Measurements from ENCODE around the gene MAJIN. TPM values are rescaled to one million over a fixed set of nuclear protein-coding genes. Genes with fewer than 3 reads are reported as not detected.

MAJIN gene
- total and polyA plus RNA-seq, 10 of the 15 experiments (the other 5 are each of a cell fraction or from before 2014, with no cell fraction given): 0.10 TPM; not detected in 9

DNA sequence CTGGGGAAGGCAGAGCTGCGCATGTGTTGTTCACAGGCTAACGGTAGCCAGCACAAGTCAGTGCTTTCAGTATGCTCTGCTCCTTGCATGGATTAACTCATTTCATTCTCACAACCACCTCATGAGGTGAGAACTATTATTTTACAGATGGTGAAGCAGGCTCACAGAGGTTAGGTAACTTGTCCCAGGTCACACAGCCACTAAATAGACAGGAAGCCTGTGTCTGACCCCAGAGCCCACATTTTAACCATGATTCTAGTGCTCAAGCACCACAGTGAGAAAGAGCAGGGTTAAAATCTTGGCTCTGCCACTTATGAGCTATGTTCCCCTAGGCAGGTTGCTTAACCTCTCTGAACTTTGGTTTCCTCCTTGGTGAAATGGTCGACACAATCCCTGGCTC lies 49.1 kb upstream of the MAJIN start (continued):
- no peak for TF ChIP-seq TARDBP (IDR thresholded peaks at IDR 0.05; ENCODE audit: borderline replicate concordance)
- no peak for TF ChIP-seq SMC3 (IDR thresholded peaks at IDR 0.05; ENCODE audit: borderline replicate concordance, low read length)
- TF ChIP-seq, protein P1, sequence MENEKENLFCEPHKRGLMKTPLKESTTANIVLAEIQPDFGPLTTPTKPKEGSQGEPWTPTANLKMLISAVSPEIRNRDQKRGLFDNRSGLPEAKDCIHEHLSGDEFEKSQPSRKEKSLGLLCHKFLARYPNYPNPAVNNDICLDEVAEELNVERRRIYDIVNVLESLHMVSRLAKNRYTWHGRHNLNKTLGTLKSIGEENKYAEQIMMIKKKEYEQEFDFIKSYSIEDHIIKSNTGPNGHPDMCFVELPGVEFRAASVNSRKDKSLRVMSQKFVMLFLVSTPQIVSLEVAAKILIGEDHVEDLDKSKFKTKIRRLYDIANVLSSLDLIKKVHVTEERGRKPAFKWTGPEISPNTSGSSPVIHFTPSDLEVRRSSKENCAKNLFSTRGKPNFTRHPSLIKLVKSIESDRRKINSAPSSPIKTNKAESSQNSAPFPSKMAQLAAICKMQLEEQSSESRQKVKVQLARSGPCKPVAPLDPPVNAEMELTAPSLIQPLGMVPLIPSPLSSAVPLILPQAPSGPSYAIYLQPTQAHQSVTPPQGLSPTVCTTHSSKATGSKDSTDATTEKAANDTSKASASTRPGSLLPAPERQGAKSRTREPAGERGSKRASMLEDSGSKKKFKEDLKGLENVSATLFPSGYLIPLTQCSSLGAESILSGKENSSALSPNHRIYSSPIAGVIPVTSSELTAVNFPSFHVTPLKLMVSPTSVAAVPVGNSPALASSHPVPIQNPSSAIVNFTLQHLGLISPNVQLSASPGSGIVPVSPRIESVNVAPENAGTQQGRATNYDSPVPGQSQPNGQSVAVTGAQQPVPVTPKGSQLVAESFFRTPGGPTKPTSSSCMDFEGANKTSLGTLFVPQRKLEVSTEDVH (IDR thresholded peaks at IDR 0.05; ENCODE audit: low read depth, partially characterized antibody): no peak
- TF ChIP-seq NR2F1 (conservative IDR thresholded peaks at IDR 0.05): no peak
- TF ChIP-seq SIN3A (IDR thresholded peaks at IDR 0.05; ENCODE audit: low read depth, low read length): no peak
- TF ChIP-seq IKZF2 (IDR thresholded peaks at IDR 0.05): no peak
- TF ChIP-seq RFX5 (IDR thresholded peaks at IDR 0.05; ENCODE audit: low read depth, low read length): no peak
- no peak for TF ChIP-seq ATF7 (IDR thresholded peaks at IDR 0.05; ENCODE audit: low read depth)
- TF ChIP-seq, protein P2, sequence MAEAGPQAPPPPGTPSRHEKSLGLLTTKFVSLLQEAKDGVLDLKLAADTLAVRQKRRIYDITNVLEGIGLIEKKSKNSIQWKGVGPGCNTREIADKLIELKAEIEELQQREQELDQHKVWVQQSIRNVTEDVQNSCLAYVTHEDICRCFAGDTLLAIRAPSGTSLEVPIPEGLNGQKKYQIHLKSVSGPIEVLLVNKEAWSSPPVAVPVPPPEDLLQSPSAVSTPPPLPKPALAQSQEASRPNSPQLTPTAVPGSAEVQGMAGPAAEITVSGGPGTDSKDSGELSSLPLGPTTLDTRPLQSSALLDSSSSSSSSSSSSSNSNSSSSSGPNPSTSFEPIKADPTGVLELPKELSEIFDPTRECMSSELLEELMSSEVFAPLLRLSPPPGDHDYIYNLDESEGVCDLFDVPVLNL (IDR thresholded peaks at IDR 0.05; ENCODE audit: low read depth, low read length): no peak
- no peak for TF ChIP-seq TBL1XR1 (IDR thresholded peaks at IDR 0.05; ENCODE audit: low read depth, low read length)
- TF ChIP-seq SMAD1 (IDR thresholded peaks at IDR 0.05; ENCODE audit: low read depth, partially characterized antibody): no peak

DNA sequence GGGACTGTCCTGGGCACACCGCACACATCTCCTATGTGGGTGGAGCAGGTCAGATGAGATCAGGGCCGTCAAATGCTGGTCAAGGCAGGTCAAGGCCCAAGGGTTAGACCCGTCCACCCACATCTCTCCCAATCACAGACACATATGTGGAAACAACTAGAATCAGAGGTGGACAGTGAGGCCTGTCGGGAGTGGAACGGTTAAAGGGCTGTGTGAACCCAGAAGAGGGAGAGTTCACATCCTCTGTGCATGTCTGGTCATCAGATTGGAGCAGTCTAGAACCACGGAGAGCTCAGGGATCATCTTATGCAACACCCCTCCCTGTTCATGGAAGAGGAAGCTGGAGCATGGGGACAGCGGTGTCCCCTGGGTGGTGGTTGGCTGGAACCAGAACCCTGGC lies 47.9 kb upstream of the MAJIN start:
- intact Hi-C loops (cut with micrococcal nuclease; ENCODE audit: unreplicated experiment): loop anchor here (10.0 kb wide), 1 partner anchor 235 kb away; no protein-coding TSS in a partner anchor
- no peaks in the 10 kb centered on the region for H3K27me3 ChIP-seq (replicated peaks in 1 of 2; ENCODE audit: control insufficient read depth in 2 of 2, insufficient read depth in 2 of 2, low read length in 1 of 2)
- DNase-seq (ENCODE audit: low read depth, low spot score): no peak
- H3K4me2 ChIP-seq (ENCODE audit: control insufficient read depth, insufficient read depth): no peak overlapping the region
- SMC1A ChIA-PET (ENCODE audit: uncharacterized antibody, unreplicated experiment): no interaction called here
- H4K20me1 ChIP-seq (ENCODE audit: control insufficient read depth, insufficient read depth): no peaks in the 10 kb centered on the region; the same call in 1 of the 2 replicates
- H3K9me3 ChIP-seq (replicated peaks; ENCODE audit: control insufficient read depth, insufficient read depth, low read length): no peaks in the 10 kb centered on the region
- BruUV-seq (replicated peaks): no TSS peak
- no peak overlapping the region for H3K27ac ChIP-seq (ENCODE audit: control insufficient read depth, insufficient read depth)
- in situ Hi-C loops (cut with MboI): no loop called here
- no peak overlapping the region for H2AFZ ChIP-seq (ENCODE audit: control insufficient read depth, low read depth, low read length)
- no peak overlapping the region for H3K9ac ChIP-seq (ENCODE audit: control insufficient read depth, insufficient read depth, low read length)
- ATAC-seq: no peak
- no peak for FAIRE-seq
- H3K36me3 ChIP-seq (ENCODE audit: control insufficient read depth in 2 of 2, insufficient read depth in 2 of 2, low read length in 1 of 2): peaks cover 0 to 5% of the 10 kb centered on the region in 2 experiments; a peak in 2 of 4 replicates
- CTCF ChIA-PET: no interaction called here
- POLR2A ChIA-PET: no interaction called here
- H3K4me3 ChIP-seq: no peak overlapping the region
- RAD21 ChIA-PET (ENCODE audit: unreplicated experiment): no interaction called here
- 85% methylated on average over 7 of the region's 7 CpGs for WGBS (ENCODE audit: insufficient coverage, insufficient replicate concordance, low lambda C conversion rate, missing lambda C conversion rate)
- H3K79me2 ChIP-seq (ENCODE audit: control insufficient read depth, insufficient read depth, low read length): no peaks in the 10 kb centered on the region; the same call in none of the 2 replicates
- H3K4me1 ChIP-seq (ENCODE audit: control insufficient read depth, insufficient read depth, low read length): peaks cover 11% of the 10 kb centered on the region
- TF ChIP-seq RELA (IDR thresholded peaks at IDR 0.05; ENCODE audit: borderline replicate concordance, partially characterized antibody): no peak
- TF ChIP-seq EZH2 (IDR thresholded peaks at IDR 0.05; ENCODE audit: borderline replicate concordance, control insufficient read depth, low read depth, low read length): no peak
- TF ChIP-seq CHD2 (IDR thresholded peaks at IDR 0.05; ENCODE audit: borderline replicate concordance, low read depth, low read length): no peak
- TF ChIP-seq MYB (IDR thresholded peaks at IDR 0.05; ENCODE audit: borderline replicate concordance, low read depth, low read length): no peak
- no peak for TF ChIP-seq BCL11A (IDR thresholded peaks at IDR 0.05; ENCODE audit: low read depth, low read length)
- TF ChIP-seq MYC (IDR thresholded peaks at IDR 0.05; ENCODE audit: insufficient read depth, insufficient read length, insufficient replicate concordance, low read length, severe bottlenecking): no peak
- no peak for TF ChIP-seq POLR2AphosphoS5 (IDR thresholded peaks at IDR 0.05; ENCODE audit: low read length)
- no peak for TF ChIP-seq TAF1 (IDR thresholded peaks at IDR 0.05; ENCODE audit: borderline replicate concordance, low read depth, low read length)
- TF ChIP-seq ASH2L (IDR thresholded peaks at IDR 0.05; ENCODE audit: borderline replicate concordance, low read depth): no peak
- no peak for TF ChIP-seq CBFB (IDR thresholded peaks at IDR 0.05; ENCODE audit: low read depth)
- TF ChIP-seq JUND (IDR thresholded peaks at IDR 0.05; ENCODE audit: low read depth, low read length): no peak
- no peak for TF ChIP-seq TCF12 (IDR thresholded peaks at IDR 0.05; ENCODE audit: low read depth, low read length)
- no peak for TF ChIP-seq POLR2AphosphoS2 (IDR thresholded peaks at IDR 0.05; ENCODE audit: low read depth, low read length)
